Measurements from ENCODE around the gene CD2BP2. TPM values are rescaled to one million over a fixed set of nuclear protein-coding genes. Genes with fewer than 3 reads are reported as not detected.
A peak's percentile ranks its signal among the peaks of the same experiment; 100 is the strongest.

CD2BP2 gene
- total and polyA plus RNA-seq, 4 donors = 10.0 to 15.4 (median 11.7) TPM

GRCh38 chr16:30395155-30395991, 40.3 kb upstream of the CD2BP2 start, which contains the start of gene ZNF48:
ZNF48 (plus strand) TSS chr16:30395420; CDS start chr16:30395795, 375 bp downstream.
- Histone ChIP-seq H3K27me3 (ENCODE audit: control insufficient read depth in 4 of 4, insufficient read depth in 4 of 4, low read length in 3 of 4) (no peaks in the 10 kb centered on the region), H3K36me3 (ENCODE audit: control insufficient read depth in 4 of 4, insufficient read depth in 3 of 4, low read depth in 1 of 4, low read length in 3 of 4) (peaks cover 0 to 3% (median 1%) of the 10 kb centered on the region in 4 donors), H3K9ac (ENCODE audit: low read depth in 1 of 2, low read length in 2 of 2) (peak within 1 kb of the TSS; percentile 16 to 18), H3K27ac (ENCODE audit: low read depth in 1 of 2, low read length in 2 of 2) (peak within 1 kb of the TSS; percentile 75 to 78), H3K4me1 (ENCODE audit: control insufficient read depth in 4 of 4, insufficient read depth in 4 of 4, low read length in 3 of 4) (peaks cover 2 to 22% (median 14%) of the 10 kb centered on the region in 4 donors), H3K4me3 (ENCODE audit: low read depth in 1 of 3, low read length in 3 of 3) (peak within 1 kb of the TSS; percentile 76 to 96 (median 88)), H3K9me3 (ENCODE audit: control insufficient read depth in 4 of 4, low read length in 3 of 4) (no peaks in the 10 kb centered on the region)
- under 1% methylated on average over 103 of the region's 103 CpGs for WGBS
- peak; percentile 74 for DNase-seq (ENCODE audit: low spot score)
- TF ChIP-seq SP1 (IDR thresholded peaks at IDR 0.05) (peak; percentile 36), ZBTB33 (IDR thresholded peaks at IDR 0.05) (no peak), CTCF (IDR thresholded peaks at IDR 0.05; ENCODE audit: low read depth, low read length, missing input control) (peak; percentile 33), HNF4G (IDR thresholded peaks at IDR 0.05) (no peak), ATF3 (IDR thresholded peaks at IDR 0.05) (no peak), JUND (IDR thresholded peaks at IDR 0.05) (no peak), FOXA1 (IDR thresholded peaks at IDR 0.05) (no peak), NR2F2 (IDR thresholded peaks at IDR 0.05) (no peak), RAD21 (IDR thresholded peaks at IDR 0.05) (peak; percentile 14 to 43), EGR1 (IDR thresholded peaks at IDR 0.05; ENCODE audit: low read depth in 2 of 2) (peak; percentile 37 to 58), MAX (IDR thresholded peaks at IDR 0.05) (no peak), GABPA (IDR thresholded peaks at IDR 0.05 in 1 of 2, conservative IDR thresholded peaks at IDR 0.05 in 1 of 2) (peak in 1 of 2 donors; percentile 81), HNF4A (conservative IDR thresholded peaks at IDR 0.05) (no peak), YY1 (IDR thresholded peaks at IDR 0.05) (peak; percentile 17)

- Histone ChIP-seq H3K36me3 (ENCODE audit: control insufficient read depth in 4 of 4, insufficient read depth in 3 of 4, low read depth in 1 of 4, low read length in 3 of 4) (peaks cover 0 to 3% (median 1%) of the 10 kb centered on the region in 4 donors), H3K4me3 (ENCODE audit: low read depth in 1 of 3, low read length in 3 of 3) (peak overlapping the region; percentile 54 to 96 (median 55)), H3K27me3 (ENCODE audit: control insufficient read depth in 4 of 4, insufficient read depth in 4 of 4, low read length in 3 of 4) (no peaks in the 10 kb centered on the region), H3K9ac (ENCODE audit: low read depth in 1 of 2, low read length in 2 of 2) (peak overlapping the region in 1 of 2 donors; percentile 16), H3K4me1 (ENCODE audit: control insufficient read depth in 4 of 4, insufficient read depth in 4 of 4, low read length in 3 of 4) (peaks cover 2 to 17% (median 11%) of the 10 kb centered on the region in 4 donors), H3K27ac (ENCODE audit: low read depth in 1 of 2, low read length in 2 of 2) (peak overlapping the region; percentile 51 to 78), H3K9me3 (ENCODE audit: control insufficient read depth in 4 of 4, low read length in 3 of 4) (no peaks in the 10 kb centered on the region)
- no peak for TF ChIP-seq FOXA1 (IDR thresholded peaks at IDR 0.05)
- no peak for TF ChIP-seq HNF4G (IDR thresholded peaks at IDR 0.05)
- TF ChIP-seq EGR1 (IDR thresholded peaks at IDR 0.05; ENCODE audit: low read depth in 2 of 2) = no peak
- TF ChIP-seq ZBTB33 (IDR thresholded peaks at IDR 0.05) = no peak
- TF ChIP-seq FOXA2 (IDR thresholded peaks at IDR 0.05) = no peak
- 16% methylated on average over 31 of the region's 31 CpGs for WGBS
- DNase-seq (ENCODE audit: low spot score) = no peak
Measured at GRCh38 chr16:30394592-30395154, 39.6 kb upstream of the CD2BP2 start.

Data from liver (tissue), 9 donors.